Mesothelial cell of epicardium (in vitro differentiated cells): ENCODE measurements around the gene HNRNPH1. TPM values are rescaled to one million over a fixed set of nuclear protein-coding genes. Genes with fewer than 3 reads are reported as not detected.
"Not testable (repeated sequence)": the region's sequence is repeated elsewhere in the genome, so short reads cannot be mapped to it uniquely, and the experiment has no call there.

Source experiments
- DNase-seq, 2 experiments: peaks; one replicate each; pipeline ENCODE4 v3.0.0; 2021; ENCODE audit warnings: low spot score in 2 of 2; ENCODE audit not compliant: unreplicated experiment in 2 of 2
- H3K27ac Mint-ChIP-seq: 2 replicates; pipeline ENCODE4 v1.8.0; 2021; ENCODE audit warnings: mixed read lengths
- H3K27me3 Mint-ChIP-seq: 2 replicates; pipeline ENCODE4 v1.8.0; 2021; ENCODE audit warnings: low read depth, mixed read lengths
- H3K36me3 Mint-ChIP-seq: 2 replicates; pipeline ENCODE4 v1.8.0; 2021; ENCODE audit warnings: mixed read lengths
- H3K4me1 Mint-ChIP-seq: 2 replicates; pipeline ENCODE4 v1.8.0; 2021; ENCODE audit warnings: mixed read lengths
- H3K4me3 Mint-ChIP-seq: 2 replicates; pipeline ENCODE4 v1.8.0; 2021; ENCODE audit warnings: mild to moderate bottlenecking, moderate library complexity, mixed read lengths
- H3K9me3 Mint-ChIP-seq: 2 replicates; pipeline ENCODE4 v1.8.0; 2021; ENCODE audit warnings: mixed read lengths
- total RNA-seq: library from RNA; stranded (reverse); gene quantifications from 3 replicates; pipeline ENCODE4 v1.2.1, GENCODE V29; 2021
- TF ChIP-seq, protein P1 (sequence below): fragments of 200-600 bp; sonication (generic); IDR thresholded peaks from one replicate; pipeline ENCODE4 v1.5.0; 2021; ENCODE audit warnings: antibody characterized with exemption; ENCODE audit not compliant: unreplicated experiment

The HNRNPH1 gene
- total RNA-seq, 1 donor from 2014 or later: 1,105 TPM

GRCh38 chr5:179648410-179648809 lies 24.9 kb upstream of the HNRNPH1 start:
- Mint-ChIP-seq H3K4me1 (no peaks in the 10 kb centered on the region), H3K4me3 (no peak overlapping the region), H3K27ac (no peak overlapping the region)

DNA sequence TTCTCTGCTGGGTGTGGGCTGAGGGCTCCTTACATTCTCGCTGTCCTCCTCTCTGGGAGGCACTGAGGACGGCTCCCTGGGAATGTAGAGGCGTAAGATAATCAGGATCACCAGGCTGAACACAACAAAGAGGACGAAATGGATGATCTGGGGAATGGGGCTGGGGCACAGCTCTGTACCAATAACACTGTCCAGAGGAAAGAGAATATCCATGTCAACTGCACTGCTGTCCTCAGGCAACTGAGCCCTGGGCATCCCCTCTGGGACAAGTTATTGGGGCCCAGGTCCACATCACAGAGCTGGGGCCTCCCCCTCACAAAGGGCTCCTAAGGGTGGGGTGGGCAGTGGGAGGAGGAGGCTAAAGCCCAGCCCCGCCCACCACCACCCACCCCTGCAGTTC lies 21.3 kb upstream of the HNRNPH1 start:
- not testable (repeated sequence) for H3K27me3 Mint-ChIP-seq, H3K9me3 Mint-ChIP-seq, H3K4me1 Mint-ChIP-seq, H3K27ac Mint-ChIP-seq, DNase-seq, H3K36me3 Mint-ChIP-seq, H3K4me3 Mint-ChIP-seq

More at GRCh38 chr5:179648410-179648809, 24.9 kb upstream of the HNRNPH1 start:
- TF ChIP-seq, protein P1, sequence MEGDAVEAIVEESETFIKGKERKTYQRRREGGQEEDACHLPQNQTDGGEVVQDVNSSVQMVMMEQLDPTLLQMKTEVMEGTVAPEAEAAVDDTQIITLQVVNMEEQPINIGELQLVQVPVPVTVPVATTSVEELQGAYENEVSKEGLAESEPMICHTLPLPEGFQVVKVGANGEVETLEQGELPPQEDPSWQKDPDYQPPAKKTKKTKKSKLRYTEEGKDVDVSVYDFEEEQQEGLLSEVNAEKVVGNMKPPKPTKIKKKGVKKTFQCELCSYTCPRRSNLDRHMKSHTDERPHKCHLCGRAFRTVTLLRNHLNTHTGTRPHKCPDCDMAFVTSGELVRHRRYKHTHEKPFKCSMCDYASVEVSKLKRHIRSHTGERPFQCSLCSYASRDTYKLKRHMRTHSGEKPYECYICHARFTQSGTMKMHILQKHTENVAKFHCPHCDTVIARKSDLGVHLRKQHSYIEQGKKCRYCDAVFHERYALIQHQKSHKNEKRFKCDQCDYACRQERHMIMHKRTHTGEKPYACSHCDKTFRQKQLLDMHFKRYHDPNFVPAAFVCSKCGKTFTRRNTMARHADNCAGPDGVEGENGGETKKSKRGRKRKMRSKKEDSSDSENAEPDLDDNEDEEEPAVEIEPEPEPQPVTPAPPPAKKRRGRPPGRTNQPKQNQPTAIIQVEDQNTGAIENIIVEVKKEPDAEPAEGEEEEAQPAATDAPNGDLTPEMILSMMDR: no peak
- Mint-ChIP-seq H3K9me3 (no peaks in the 10 kb centered on the region), H3K36me3 (no peaks in the 10 kb centered on the region), H3K27me3 (peaks cover 2% of the 10 kb centered on the region)
- no peak for DNase-seq

DNA sequence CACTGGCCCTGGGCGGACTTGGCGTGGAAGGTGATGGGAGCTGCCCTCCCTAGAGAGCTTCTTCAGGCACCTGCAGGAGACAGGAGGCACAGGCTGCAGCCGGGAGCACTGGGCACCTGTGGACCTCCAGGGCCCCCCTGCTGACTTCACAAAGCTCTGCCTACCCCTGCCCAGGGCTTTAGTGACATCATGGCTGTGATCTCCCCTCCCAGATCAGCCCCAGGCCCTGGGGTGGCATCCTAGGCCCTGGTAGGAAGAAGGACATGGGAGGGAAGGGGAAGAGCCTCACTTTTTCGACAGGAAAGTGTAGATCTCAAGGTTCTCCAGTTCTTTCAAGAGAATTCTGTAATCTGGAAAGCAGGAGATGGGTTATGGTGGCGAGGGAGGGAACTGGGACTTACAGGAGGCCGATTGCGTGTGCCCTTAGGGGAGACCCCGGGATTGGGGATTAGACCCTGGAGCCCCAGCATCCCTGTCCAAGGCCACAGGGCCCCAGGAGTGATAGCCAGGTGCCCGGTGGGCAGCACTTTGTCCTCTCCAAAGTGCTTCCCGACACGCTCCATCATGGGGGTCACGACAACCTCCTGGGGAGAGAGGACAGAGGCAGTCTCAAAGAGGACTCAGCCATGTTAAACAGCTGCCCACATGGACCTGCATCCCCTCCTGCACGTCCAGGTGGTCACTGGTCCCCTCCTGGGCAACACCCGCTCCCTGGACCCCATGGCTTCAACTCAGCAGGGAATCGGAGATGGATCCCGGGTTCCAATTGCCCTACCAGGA lies 19.9 kb upstream of the HNRNPH1 start:
- H3K9me3 Mint-ChIP-seq, H3K36me3 Mint-ChIP-seq, H3K4me3 Mint-ChIP-seq, DNase-seq, H3K4me1 Mint-ChIP-seq, H3K27me3 Mint-ChIP-seq, H3K27ac Mint-ChIP-seq: not testable (repeated sequence)

GRCh38 chr5:179642626-179643025 lies 19.2 kb upstream of the HNRNPH1 start:
- H3K4me3 Mint-ChIP-seq, H3K27ac Mint-ChIP-seq, H3K36me3 Mint-ChIP-seq, DNase-seq, H3K9me3 Mint-ChIP-seq, H3K27me3 Mint-ChIP-seq, H3K4me1 Mint-ChIP-seq: not testable (repeated sequence)

GRCh38 chr5:179641745-179642144 lies 18.3 kb upstream of the HNRNPH1 start:
- H3K4me3 Mint-ChIP-seq: not testable (repeated sequence)

DNA sequence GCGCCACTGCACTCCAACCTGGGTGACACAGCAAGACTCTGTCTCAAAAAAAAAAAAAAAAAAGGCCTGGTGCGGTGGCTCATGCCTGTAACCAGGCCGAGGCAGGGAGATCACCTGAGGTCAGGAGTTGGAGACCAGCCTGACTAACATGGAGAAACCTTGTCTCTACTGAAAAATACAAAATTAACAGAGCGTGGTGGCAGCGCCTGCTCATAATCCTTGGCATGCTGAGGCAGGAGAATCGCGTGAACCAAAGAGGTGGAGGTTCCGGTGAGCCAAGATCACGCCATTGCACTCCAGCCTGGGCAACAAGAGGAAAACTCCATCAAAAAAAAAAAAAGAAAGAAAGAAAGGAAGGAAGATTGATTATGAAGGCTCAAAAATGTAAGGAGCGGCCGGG lies 15.8 kb upstream of the HNRNPH1 start:
- H3K27me3 Mint-ChIP-seq, H3K4me1 Mint-ChIP-seq, H3K36me3 Mint-ChIP-seq, H3K9me3 Mint-ChIP-seq, H3K27ac Mint-ChIP-seq, DNase-seq, H3K4me3 Mint-ChIP-seq: not testable (repeated sequence)

More at GRCh38 chr5:179641745-179642144, 18.3 kb upstream of the HNRNPH1 start:
- H3K4me1 Mint-ChIP-seq, H3K9me3 Mint-ChIP-seq, H3K36me3 Mint-ChIP-seq, DNase-seq, H3K27me3 Mint-ChIP-seq, H3K27ac Mint-ChIP-seq: not testable (repeated sequence)

DNA sequence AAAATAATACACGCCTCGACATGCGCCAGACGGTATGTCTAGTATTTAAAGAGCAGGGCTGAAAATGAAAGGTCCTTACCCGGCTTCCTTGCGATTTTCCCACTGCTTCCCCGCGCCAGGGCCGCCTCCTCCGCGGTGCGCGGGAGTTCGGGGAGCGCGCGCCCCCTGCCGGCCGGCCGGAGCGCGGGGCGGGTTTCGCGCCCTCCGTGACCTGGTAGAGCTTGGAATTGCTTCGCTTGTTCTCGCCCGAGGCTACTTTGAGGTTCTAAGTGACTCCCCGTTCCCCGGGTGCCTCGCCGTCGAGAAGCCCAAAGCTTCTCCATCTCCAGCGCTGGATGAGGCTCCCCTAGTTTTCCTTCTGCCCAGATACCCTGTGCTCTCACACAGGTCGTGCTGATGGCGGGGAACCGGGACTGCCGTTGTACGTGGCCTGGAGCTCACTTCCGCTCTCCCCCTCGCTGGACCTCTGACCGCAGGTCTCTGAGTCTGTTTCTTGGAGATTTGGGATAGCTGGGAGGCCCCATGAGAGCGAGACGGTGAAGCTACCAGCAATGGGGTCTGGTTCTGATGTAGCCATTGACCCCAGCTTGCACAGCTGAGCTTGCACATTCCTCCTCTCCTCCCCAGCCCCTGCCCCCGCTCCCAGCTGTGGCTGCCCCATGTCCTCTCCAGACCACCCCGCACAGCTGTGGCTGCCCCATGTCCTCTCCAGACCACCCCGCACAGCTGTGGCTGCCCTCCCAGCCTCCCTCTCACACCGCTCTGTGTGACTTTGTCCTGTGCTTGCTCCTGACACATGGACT lies 11.1 kb upstream of the HNRNPH1 start:
- not testable (repeated sequence) for H3K4me1 Mint-ChIP-seq, H3K9me3 Mint-ChIP-seq, H3K36me3 Mint-ChIP-seq, DNase-seq, H3K4me3 Mint-ChIP-seq, H3K27me3 Mint-ChIP-seq, H3K27ac Mint-ChIP-seq
- TF ChIP-seq, protein P1: peak; percentile 5

GRCh38 chr5:179633501-179634369 lies 10.3 kb upstream of the HNRNPH1 start:
- H3K27ac Mint-ChIP-seq: peak overlapping the region; percentile 30
- H3K36me3 Mint-ChIP-seq, H3K9me3 Mint-ChIP-seq, H3K27me3 Mint-ChIP-seq, DNase-seq, H3K4me1 Mint-ChIP-seq: not testable (repeated sequence)
- peak overlapping the region; percentile 61 for H3K4me3 Mint-ChIP-seq
